NCI-H1436 (cell line): ENCODE results near the gene SLC1A2.

ENCODE experiments used
- DNase-seq: peaks from one replicate; lab custom pipeline; 2025; lab: John Stamatoyannopoulos, UW

SLC1A2 gene

DNA sequence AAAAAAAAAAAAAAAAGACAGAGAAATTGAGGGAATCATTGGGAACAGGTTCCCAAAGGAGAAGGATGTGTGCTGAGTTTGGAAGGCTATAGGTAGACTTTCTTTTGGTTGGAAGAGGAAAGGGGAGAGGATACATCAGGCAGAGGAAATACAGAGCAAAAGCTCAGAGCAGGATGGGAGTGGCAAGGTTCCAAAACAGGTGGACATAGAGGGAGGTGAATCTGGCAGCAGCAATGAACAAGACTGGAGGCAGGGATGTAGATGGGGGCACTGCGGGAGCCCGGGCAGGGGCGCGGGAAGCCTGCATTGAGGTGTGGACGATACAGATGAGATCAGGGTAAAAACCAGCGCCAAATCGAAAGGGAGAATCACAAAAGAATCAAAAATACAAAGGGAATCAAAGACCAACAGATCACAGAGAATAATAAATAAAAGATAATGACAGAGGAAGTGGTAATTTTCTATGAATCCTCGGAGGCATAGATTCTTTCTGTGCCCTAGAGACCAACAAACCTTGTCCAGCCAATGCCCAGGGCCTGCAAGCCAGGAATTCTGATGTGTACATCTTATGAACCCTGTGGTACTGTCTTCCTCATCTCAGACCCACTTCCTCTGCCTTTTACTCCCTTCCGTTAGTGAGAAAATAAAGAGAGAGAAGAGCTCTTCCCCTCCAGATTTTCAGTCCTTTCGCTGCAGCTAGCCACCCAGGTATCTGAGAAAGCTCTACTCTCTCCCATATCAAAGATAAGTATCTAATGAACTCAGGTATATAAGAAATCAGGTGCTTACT is 70.3 kb downstream of the SLC1A2 start:
- no peak for DNase-seq

DNA sequence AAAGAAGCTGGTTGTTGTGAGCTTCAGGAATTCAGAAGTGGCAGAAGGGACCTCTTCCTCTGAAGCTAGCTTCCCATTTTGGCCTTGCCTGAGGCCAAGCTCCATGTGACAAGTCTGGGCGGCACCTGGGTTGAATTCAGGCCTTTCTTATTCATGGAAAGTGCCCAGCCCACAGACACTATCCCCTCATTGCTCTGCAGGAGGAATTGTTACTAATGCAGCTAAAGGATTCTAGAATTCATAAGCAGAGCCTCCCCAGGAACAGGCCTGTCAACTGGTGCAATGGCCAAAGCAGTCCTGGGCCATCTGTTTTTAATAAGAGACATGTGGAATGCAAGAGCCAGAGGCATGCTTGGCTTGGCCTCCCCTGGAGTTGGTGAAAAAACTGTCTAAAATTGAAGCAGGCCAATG is 71.4 kb downstream of the SLC1A2 start:
- DNase-seq, result no peak

DNA sequence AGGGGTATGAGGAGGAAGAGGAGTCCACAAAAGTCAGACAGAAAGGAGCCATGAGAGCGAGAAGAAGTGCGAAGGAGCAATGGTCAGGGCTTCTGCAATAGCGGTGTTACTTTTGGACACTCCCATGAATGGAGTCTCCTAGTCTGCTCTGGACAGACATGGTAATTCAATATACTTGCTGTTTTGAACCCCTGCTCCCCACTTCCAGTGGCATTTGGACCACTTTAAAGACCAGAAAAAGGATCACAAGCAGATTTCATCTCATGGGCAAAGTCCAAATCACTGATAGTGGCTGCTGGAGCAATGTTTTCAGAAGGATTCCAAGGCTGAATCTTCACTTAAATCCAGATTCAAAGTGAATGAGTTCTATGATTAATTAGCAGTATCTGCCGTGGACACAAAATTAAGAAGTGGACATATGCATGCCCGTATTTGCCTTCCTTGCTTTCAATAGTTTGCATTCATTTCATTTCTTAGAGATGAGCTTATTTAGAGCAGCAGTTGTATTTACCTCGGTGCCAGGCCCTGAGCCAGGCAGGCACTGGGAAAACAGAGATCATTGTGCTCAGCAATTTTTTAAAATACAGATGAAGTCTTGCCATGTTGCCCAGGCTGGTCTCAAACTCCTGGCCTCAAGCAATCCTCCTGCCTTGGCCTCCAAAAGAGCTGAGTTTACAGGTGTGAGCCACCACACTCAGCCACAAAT is 72.0 kb downstream of the SLC1A2 start:
- DNase-seq, result no peak

DNA sequence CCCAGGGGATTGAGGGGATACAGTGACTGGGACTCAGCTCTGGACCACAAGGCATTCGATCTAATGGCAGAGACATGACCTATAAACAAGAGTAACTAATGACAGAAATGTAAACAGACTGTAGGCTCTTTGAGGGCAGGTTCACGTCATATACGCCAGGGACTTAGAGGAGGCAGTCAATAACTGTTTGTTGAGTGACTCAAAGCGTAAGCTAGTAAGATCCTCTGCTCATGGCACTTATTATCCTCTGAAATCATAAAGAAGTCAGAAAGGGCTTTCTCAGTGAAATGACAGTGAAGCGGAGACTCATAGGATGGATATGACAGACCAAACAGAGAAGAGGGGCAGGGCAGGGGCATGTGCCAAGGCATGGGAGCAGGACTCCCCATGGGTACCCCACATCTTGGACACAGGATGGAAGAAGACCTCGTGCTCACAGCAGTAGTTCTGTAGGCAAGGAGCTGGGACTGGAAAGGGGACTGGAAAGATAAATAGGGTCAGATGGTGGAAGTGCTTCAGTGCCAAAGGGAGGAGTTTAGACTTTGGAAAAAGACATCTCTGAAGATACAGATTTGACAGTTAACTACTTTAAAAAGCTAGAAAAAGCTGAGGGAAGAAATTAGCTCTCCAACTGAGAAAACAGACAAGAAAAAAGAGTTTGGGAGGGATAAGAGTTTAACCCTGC is 72.7 kb downstream of the SLC1A2 start:
- DNase-seq, result no peak

DNA sequence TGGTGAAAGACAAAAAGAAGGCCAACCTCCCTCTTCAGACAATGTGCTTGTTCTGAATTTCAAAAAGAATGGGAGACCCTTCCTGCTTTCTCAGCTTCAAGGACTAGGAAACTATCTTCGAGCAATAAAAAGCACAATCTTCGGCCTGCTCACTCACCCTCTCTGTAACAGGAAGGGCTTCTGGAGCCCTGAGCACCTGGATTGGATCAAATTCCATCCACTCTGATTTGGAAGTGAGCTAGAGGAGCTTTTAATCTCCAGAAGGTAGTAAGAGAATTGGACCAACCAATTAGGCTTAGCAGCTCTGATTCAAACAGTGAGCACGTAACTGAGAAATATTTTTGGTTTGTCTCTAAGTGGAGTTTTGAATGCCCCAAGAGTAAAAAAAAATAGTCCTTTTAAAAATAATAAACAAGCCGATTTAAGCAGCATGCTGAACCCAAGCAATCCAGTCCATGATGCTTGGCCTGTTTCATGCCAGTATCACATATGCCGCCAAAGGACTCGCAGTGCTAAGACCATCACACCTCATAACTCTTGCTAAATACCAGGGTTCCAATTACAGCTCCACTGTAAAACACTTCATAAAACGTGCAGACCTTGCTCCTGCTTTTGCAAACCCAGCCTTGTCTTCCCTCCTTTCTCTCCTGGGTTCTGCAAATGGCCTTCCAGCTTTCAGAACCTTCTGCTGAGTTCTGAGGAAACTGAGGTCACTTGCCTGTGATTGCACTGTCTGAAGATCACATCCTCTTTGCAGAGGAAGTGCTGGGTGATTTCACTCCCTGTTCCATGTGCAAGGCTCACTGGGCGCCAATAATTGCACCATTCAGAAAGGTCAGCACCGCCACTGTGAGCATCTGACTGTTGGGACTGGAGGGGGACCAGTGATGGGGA is 74.4 kb downstream of the SLC1A2 start:
- DNase-seq, result no peak

DNA sequence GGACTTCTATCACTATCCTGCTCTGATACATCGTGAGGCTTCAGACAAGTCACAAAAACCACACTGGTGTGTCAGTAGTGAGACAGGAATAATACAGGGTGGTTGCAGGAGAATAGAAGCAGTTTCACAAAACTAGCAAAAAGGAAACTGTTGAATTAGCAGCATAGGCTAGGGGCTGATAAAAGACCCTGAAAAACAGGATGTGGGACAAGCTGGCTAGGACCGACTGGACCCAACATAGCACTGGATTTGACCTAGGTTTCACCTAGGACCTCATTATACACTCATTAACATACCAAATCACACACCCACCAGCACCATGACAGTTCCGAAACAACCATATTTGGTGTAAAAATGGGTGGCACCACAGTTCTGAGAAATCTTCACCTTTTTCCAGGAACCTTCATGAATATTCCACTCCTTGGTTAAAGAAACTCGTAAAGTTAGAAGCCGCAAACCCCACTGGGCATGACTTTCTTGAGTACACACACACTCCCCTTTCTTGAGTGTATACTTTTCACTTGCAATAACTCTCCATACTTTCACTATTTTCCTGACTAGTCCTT is 76.2 kb downstream of the SLC1A2 start:
- no peak for DNase-seq

DNA sequence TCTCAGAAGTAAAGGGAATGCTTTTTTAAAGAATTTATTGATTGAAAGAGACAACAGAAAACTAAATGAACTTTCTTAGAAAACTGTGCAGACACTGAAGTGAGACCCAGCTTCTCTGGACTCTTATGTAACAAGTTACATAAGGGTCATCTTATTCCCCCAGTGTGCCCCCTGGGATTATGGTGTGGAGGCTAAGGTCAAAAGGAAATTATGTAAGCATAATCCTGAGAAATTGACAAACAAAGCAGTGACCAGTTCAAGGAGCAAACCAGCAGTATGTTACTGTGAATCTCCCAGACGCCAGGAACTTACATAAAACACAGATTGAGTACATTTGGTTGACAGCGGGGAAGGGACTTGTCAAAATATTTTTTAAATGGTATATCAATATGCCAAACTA is 78.6 kb downstream of the SLC1A2 start:
- DNase-seq, result no peak

DNA sequence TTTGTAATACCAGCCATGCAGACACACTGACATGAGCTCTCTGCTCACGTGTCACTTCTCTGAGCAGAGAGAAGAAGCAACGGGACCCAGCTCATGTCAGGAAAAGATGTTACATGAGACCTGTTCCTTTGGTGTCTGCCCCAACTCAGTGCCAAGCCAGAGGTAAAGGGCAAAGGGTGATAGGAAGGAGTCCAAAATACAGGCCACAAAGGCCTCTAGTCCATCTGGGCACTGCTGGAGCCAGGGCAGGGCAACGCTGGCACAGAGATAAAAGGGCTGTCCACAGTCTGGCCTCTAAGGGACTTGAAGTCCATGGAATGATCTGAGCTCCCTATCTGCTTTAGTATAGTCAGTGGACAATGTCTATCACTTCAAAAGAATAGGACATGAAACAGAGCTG is 79.3 kb downstream of the SLC1A2 start:
- no peak for DNase-seq

DNA sequence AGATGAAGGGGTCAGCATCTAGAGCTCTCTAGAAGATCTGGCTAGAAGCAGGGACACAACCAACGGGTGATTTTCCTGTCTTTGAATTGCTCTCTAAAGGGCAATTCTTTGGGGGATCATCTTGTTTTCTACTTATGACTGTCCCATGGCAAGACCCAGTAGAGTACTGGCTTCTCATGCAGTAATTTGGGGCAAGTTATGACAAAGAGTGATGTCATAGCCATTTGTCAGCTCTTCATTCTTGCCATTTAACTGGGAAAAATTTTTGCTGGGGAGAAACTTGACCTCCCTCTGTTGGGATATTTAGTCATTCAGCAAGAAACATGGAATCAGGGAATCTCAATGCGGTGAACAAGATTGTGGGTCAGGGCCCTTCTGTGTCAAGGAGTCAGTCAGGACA is 80.4 kb downstream of the SLC1A2 start:
- DNase-seq, result no peak

DNA sequence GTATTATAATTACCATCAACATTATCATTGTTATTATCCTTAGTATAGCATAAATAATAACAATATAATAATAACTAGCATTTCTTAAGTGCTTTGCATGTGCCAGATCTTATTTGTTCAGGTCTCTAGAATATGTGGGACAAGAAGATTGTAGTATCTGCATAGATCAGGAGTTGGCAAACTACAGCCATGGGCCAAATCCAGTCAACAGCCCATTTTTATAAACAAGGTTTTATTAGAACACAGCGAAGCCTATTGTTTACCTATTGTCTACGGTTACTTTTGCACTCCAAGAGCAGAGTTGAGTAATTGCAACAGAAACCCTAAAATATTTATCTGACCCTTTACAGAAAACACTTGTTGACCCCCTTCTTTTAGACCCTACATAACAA is 81.4 kb downstream of the SLC1A2 start:
- DNase-seq, result no peak

DNA sequence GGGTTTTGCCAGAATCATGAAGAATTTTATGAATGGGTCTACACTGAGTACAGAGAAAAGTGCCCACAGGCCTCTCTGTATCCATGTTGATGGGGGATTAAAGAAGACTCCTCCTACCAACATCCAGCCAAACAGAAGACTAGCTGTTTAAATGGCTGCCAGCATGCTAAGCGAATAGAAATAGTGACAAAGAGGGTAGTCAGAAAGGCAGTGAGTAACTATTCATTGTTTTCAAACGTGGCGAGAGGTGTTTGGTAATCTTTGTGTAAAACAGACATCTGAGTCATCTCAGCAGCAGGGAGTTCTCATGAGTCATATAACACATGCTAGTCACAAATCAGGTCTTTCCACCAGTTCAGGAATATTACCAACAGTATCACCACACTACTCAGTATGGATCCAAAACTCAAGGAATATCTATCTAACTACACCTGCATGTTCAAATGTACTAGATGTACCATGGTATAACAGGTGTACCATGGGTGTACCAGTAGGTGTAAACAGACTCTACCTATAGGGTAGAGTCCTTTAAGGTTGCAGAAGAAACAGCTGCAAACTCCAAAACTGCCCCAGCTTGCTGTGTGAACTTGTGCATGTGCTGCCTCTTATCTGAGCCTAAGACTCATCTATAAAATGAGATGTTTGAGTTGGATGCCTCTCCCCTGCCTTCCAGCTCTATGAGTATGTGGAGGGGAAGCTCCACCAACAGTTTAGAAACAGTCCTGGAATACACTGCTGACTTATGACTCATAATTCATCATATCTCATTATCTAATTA is 82.0 kb downstream of the SLC1A2 start:
- DNase-seq, result no peak

DNA sequence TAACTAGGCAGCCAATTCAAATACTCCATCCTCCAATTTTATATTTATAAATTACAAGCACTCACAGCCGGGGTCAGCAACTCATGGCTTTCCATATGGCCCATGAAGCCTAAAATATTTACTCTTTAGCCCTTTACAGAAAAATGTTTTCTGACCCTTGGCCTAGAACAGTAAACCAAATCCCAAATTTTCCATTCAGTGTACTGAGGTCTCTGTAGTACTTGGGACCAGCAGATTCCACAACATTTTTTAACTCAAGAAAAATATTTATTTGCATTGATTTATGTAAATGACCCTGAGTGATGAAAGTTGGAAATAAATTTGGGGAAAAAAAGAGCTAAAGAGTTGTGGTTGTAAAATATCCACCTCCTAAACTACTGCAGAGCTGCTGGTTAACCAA is 82.6 kb downstream of the SLC1A2 start:
- no peak for DNase-seq

DNA sequence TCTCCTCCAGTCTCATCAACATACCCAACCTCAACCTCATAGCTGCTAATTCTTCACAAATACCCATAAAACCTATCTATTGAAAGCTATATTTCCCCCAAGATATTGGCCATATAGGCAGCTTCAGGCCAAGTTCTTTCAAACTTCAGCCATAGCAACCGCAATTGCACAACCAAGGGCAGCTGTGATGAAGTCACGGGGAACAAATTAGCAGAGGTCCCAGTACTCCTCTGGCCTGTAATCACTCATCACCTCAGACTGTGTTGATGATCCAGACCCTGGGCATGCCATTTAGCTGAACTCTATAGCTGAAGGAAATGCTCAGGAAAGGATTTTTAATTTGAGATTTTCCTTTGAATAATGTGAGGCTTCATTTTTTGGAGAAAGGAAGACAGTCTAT is 84.1 kb downstream of the SLC1A2 start:
- no peak for DNase-seq

DNA sequence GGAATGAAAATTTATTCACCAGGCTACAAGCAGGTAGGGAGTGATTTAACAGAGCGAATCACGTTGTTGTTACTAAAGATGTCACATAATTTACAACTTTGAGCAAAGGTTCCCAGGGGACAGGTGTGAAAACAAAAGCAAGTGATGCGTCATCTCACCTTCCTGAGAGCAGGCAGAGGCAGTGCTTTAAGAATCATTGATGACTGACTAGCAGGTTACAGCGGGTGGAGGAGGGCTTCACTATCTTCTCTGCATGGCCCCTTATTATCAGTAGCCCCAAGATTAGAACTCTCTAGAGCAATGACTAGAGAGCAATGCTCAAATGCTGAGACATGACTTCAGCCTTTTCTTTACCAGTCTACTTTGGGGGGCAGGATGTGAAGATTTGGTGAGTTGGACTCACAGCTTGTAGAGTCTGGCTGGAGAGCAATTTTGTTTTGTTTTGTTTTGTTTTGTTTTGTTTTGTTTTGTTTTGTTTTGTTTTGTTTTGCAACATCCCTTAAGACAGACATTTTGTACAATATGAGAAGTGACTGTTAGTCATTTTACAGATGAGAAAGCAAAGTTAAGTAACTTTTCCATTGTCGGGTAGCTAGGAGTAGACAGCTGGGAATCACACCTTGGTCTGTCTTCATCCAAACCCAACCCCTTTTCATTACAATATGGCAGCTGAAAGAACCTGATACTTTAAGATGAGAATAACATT is 84.8 kb downstream of the SLC1A2 start:
- DNase-seq, result no peak

DNA sequence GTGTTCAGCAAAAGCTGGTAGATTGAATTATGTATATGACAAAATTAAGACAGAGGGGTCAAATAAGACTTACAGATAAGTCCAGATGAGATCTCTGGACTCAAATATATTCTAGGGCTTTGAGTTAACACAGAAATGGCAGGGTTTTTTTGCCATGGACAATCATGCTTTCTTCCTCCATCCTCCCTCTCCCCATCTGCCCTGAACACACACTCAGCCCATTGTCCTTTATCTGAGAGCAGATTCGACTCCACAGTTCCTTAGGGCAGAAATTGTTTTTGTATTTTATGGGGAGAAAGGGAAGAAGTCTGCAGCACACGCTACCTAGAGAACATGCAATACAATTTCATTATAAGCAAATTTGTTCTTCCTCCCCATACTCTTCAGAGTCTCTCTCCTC is 86.8 kb downstream of the SLC1A2 start:
- no peak for DNase-seq

DNA sequence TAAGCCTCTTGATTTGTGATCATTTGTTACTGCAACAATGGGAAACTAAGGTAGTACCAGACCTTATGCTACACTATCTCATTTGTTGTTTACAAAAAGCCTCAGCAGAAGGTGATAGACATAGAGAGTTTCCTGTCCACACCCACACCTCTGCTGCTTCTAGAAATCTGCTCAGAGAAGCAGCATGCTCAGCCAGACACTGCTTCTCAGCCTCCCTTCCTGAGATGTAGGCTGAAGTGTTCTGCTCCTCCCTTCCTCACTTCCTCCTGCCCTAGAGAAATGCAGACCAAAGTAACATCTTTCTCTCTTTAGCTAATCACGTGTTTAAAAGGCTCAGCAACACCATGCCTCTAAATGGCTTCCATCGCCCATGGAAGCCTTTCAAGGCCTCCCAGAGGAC is 88.4 kb downstream of the SLC1A2 start:
- DNase-seq, result no peak

DNA sequence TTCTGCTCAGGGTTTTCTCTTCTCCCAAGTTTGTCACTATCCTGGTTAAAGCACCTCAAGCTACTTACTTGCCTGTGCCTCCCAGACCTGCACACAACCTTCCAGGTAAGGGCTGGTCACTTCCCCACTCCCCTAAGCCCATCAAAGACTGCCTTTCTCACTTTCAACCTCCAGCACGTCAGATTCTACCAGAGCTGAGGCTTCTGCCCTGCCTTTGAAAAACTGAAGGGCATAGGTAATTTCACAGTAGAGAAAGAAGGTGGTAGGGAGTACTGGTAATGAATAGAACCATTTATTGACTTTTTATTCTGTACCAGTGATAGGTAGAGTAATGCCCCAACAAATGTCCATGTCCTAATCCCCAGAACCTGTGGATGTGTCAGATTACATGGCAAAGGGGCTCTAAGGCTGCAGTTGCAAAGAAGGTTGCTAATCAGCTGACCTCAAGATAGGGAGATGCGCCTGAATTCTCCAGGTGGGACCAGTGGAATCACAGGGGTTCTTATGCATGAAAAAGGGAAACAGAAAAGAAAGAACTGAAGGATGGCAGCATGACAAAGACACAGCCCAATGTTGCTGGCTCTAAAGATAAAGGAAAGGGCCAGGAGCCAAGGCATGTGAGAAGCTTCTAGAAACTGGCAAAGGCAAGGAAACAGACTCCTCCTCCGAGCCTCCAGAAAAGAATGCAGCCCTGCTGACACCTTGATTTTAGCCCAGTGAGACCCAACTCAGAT is 89.0 kb downstream of the SLC1A2 start:
- DNase-seq, result no peak

DNA sequence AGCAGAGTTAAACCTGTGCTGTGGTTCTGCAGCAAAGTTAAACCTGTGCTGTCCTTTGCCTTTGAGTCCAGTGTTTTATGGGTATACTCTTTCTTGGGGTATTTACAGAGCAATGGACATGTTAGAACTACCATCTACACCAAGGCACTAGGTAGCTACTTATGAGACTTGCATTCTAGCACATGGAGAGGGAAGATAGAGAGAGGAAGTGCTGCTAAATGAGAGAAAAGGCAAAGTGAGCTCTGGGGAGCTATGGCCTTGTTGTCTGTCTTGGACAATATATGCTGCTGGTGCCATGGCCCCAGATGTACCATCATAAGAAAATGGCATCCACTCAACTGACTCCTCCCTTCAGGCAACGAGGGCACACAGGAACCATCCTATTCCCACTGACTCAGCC is 91.5 kb downstream of the SLC1A2 start:
- DNase-seq, result no peak

DNA sequence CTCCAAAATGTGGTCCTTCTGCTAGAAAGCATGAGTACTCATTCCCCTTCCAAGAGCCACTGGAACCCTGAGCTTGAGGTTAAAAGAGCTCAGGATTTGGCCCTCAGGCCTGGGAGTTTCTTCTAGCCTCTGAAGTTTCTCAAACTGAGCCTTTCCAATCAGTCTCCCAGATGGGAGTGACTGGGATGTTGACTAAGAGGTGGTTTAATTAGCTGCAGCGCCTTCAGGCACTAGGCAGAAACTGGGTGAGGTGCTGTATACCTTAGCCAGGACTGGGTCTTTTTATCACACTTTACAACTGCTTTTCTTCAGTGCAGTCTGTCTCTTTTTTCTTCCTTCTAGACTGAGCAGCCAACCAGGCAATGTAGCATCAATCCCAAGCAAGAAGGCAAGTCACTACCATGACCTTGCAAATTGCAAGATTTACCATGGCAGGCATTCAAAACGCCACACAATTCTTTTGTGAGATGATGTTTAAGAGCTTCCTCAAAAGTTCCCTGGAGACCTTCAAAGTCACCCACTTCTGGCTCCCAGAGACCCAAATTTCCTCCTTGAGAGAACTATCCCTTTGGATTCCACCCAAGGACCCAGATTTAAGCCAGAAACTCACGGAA is 93.0 kb downstream of the SLC1A2 start:
- no peak for DNase-seq
